Astrocyte (in vitro differentiated cells and primary cell): ENCODE data around the gene MED13L. TPM values are rescaled to one million over a fixed set of nuclear protein-coding genes. Genes with fewer than 3 reads are reported as not detected.
A peak's percentile ranks its signal among the peaks of the same experiment; 100 is the strongest.

ENCODE experiments used
- DNase-seq: peaks from one replicate; pipeline ENCODE4 v3.0.0-alpha.2; 2010; ENCODE audit warnings: low read depth
- FAIRE-seq: peaks from 2 replicates; lab custom pipeline; 2011; peaks lifted over from hg19 to GRCh38; lab: Jason Lieb, UNC
- H2AFZ ChIP-seq: 2 replicates; pipeline ENCODE4 v1.6.0; 2012; ENCODE audit warnings: low read depth, low read length, inconsistent platforms
- H3K27ac ChIP-seq: 2 replicates; pipeline ENCODE4 v1.5.1; 2011; ENCODE audit warnings: low read depth, low read length, inconsistent platforms
- H3K27me3 ChIP-seq: 2 replicates; pipeline ENCODE4 v1.6.0; 2011; ENCODE audit warnings: low read length, inconsistent platforms; ENCODE audit not compliant: insufficient read depth
- H3K36me3 ChIP-seq: 2 replicates; pipeline ENCODE4 v1.5.1; 2011; ENCODE audit warnings: low read length, inconsistent platforms; ENCODE audit not compliant: insufficient read depth
- H3K4me1 ChIP-seq: 2 replicates; pipeline ENCODE4 v1.5.1; 2011; ENCODE audit warnings: low read length, inconsistent platforms; ENCODE audit not compliant: insufficient read depth
- H3K4me2 ChIP-seq: 2 replicates; pipeline ENCODE4 v1.6.0; 2012; ENCODE audit warnings: low read length, inconsistent platforms
- H3K4me3 ChIP-seq: 2 replicates; pipeline ENCODE4 v1.5.1; 2011; ENCODE audit warnings: low read depth, mild to moderate bottlenecking, low read length, inconsistent platforms; ENCODE audit not compliant: insufficient read depth
- H3K79me2 ChIP-seq: 2 replicates; pipeline ENCODE4 v1.6.0; 2012; ENCODE audit warnings: mild to moderate bottlenecking, low read length, inconsistent platforms; ENCODE audit not compliant: insufficient read depth
- H3K9ac ChIP-seq: 2 replicates; pipeline ENCODE4 v1.6.0; 2012; ENCODE audit warnings: mild to moderate bottlenecking, low read length, inconsistent platforms
- H3K9me3 ChIP-seq: 2 replicates; pipeline ENCODE4 v1.5.1; 2012; ENCODE audit warnings: low read depth, mild to moderate bottlenecking, low read length, inconsistent platforms; ENCODE audit not compliant: insufficient read depth
- H4K20me1 ChIP-seq: 2 replicates; pipeline ENCODE4 v1.6.0; 2012; ENCODE audit warnings: low read length, inconsistent platforms; ENCODE audit not compliant: insufficient read depth
- H3K27ac Mint-ChIP-seq: one replicate; pipeline ENCODE4 v1.8.0; 2021; ENCODE audit warnings: mild to moderate bottlenecking, mixed read lengths; ENCODE audit not compliant: unreplicated experiment
- H3K27me3 Mint-ChIP-seq: one replicate; pipeline ENCODE4 v1.8.0; 2021; ENCODE audit warnings: low read depth, mixed read lengths; ENCODE audit not compliant: unreplicated experiment
- H3K36me3 Mint-ChIP-seq: one replicate; pipeline ENCODE4 v1.8.0; 2021; ENCODE audit warnings: low read depth, mixed read lengths; ENCODE audit not compliant: unreplicated experiment
- H3K4me1 Mint-ChIP-seq: one replicate; pipeline ENCODE4 v1.8.0; 2021; ENCODE audit warnings: low read depth, mixed read lengths; ENCODE audit not compliant: unreplicated experiment
- H3K4me3 Mint-ChIP-seq: one replicate; pipeline ENCODE4 v1.8.0; 2021; ENCODE audit warnings: mild to moderate bottlenecking, moderate library complexity, mixed read lengths; ENCODE audit not compliant: unreplicated experiment
- H3K9me3 Mint-ChIP-seq: one replicate; pipeline ENCODE4 v1.8.0; 2021; ENCODE audit warnings: mild to moderate bottlenecking, mixed read lengths; ENCODE audit not compliant: unreplicated experiment
- EZH2 ChIP-seq: IDR thresholded peaks from 2 replicates; pipeline ENCODE4 v1.6.1; 2012; ENCODE audit warnings: mild to moderate bottlenecking, low read length, inconsistent platforms; ENCODE audit not compliant: insufficient read depth
- total RNA-seq: library from RNA; stranded (reverse); gene quantifications from 2 replicates; pipeline ENCODE4 v1.2.1, GENCODE V29; 2021
- TF ChIP-seq, protein P1 (sequence below): IDR thresholded peaks from 2 replicates; pipeline ENCODE4 v1.5.1; 2011; ENCODE audit warnings: low read depth, mild to moderate bottlenecking, inconsistent platforms, low read length, moderate library complexity; ENCODE audit not compliant: insufficient read depth

MED13L gene
- total RNA-seq, 1 donor from 2014 or later = 153 TPM

DNA sequence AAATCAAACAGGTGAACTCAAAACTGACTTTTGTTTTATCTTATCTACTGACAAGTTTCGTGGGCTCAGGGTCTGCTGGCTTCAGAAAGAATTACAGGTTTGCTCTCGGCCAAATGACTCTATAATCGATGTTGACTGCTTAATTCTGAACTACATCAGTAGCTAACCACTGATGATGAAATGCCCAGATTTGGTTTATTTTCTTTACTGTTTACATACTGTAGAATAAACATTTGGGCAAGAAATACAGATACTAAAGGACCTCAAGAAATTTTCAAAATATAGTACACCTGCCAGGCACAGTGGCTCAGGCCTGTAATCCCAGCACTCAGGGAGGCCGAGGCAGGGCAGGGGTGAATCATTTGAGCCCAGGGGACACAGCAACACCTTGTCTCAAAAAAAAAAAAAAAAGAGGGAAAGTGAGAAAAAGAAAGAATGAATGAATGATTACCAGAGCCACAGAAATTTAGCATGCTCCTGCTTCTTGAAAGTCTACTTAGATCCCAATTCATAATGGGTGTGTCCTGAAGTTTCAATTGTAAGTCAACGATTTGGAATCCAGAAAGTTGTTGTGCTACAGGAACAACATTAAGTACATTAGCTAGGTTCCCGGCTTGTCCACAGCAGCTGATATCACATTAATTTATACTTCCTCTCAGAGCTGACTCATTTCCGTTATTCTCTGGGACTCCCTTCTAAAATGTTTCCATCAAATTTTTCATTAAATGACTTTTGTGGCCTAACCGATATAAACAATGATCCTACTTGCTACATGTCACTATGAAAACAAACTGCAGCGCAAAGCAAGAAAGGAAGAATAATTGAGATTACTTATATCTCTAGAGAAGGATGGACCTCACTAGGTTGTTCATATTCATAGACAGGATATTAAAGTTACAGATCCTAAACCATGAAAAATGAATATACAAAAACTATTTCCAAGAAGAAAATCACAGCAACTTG lies 134.3 kb downstream of the MED13L start:
- peak overlapping the region; percentile 79 for H3K27ac Mint-ChIP-seq
- peak overlapping the region; percentile 55 for H3K4me3 Mint-ChIP-seq
- FAIRE-seq = peak; percentile 93
- Histone ChIP-seq H2AFZ (no peak overlapping the region), H3K4me3 (peak overlapping the region; percentile 15), H3K9ac (peak overlapping the region; percentile 55), H3K36me3 (no peaks in the 10 kb centered on the region), H3K4me1 (peaks cover 43% of the 10 kb centered on the region), H4K20me1 (peaks cover 87% of the 10 kb centered on the region), H3K27me3 (no peaks in the 10 kb centered on the region), H3K79me2 (peaks cover 92% of the 10 kb centered on the region), H3K4me2 (peak overlapping the region; percentile 80), H3K9me3 (no peaks in the 10 kb centered on the region), H3K27ac (peak overlapping the region; percentile 74)
- DNase-seq = peak; percentile 92
- H3K4me1 Mint-ChIP-seq = peaks cover 46% of the 10 kb centered on the region
- no peak for TF ChIP-seq EZH2
- TF ChIP-seq, protein P1, sequence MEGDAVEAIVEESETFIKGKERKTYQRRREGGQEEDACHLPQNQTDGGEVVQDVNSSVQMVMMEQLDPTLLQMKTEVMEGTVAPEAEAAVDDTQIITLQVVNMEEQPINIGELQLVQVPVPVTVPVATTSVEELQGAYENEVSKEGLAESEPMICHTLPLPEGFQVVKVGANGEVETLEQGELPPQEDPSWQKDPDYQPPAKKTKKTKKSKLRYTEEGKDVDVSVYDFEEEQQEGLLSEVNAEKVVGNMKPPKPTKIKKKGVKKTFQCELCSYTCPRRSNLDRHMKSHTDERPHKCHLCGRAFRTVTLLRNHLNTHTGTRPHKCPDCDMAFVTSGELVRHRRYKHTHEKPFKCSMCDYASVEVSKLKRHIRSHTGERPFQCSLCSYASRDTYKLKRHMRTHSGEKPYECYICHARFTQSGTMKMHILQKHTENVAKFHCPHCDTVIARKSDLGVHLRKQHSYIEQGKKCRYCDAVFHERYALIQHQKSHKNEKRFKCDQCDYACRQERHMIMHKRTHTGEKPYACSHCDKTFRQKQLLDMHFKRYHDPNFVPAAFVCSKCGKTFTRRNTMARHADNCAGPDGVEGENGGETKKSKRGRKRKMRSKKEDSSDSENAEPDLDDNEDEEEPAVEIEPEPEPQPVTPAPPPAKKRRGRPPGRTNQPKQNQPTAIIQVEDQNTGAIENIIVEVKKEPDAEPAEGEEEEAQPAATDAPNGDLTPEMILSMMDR = no peak
- H3K27me3 Mint-ChIP-seq = no peaks in the 10 kb centered on the region
- peaks cover 6% of the 10 kb centered on the region for H3K36me3 Mint-ChIP-seq
- H3K9me3 Mint-ChIP-seq = no peaks in the 10 kb centered on the region

DNA sequence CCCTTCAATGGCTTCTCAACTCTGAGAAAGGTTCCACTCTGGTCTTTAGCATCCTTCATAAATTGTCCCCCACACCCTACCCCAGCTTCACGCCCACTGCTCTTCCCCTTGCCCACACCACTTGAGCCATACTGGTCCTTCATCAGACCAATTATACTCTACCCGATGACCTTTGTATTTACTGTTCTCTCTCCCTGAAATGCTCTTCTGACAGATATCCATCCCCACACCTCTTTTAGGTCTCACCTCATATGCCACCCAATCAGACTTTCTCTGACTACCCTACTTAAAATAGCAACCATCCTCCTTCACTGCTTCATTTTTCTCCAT lies 135.7 kb downstream of the MED13L start:
- Mint-ChIP-seq H3K36me3 (peaks cover 6% of the 10 kb centered on the region), H3K4me3 (no peak overlapping the region), H3K27me3 (no peaks in the 10 kb centered on the region), H3K27ac (peak overlapping the region; percentile 13), H3K4me1 (peaks cover 56% of the 10 kb centered on the region), H3K9me3 (no peaks in the 10 kb centered on the region)
- H2AFZ ChIP-seq = no peak overlapping the region
- no peak overlapping the region for H3K4me3 ChIP-seq
- no peaks in the 10 kb centered on the region for H3K9me3 ChIP-seq
- no peak for TF ChIP-seq EZH2
- TF ChIP-seq, protein P1 = no peak
- no peak for DNase-seq
- H3K27ac ChIP-seq = no peak overlapping the region
- no peak overlapping the region for H3K4me2 ChIP-seq
- no peaks in the 10 kb centered on the region for H3K36me3 ChIP-seq
- no peak overlapping the region for H3K9ac ChIP-seq
- H3K79me2 ChIP-seq = peaks cover 91% of the 10 kb centered on the region
- peaks cover 44% of the 10 kb centered on the region for H3K4me1 ChIP-seq
- no peaks in the 10 kb centered on the region for H3K27me3 ChIP-seq
- no peak for FAIRE-seq
- H4K20me1 ChIP-seq = peaks cover 88% of the 10 kb centered on the region
